MM.1S (cell line): ENCODE results near the gene NSUN7.

ENCODE experiments used
- DNase-seq: peaks from one replicate; pipeline ENCODE4 v3.0.0-alpha.2; 2015
- H2AFZ ChIP-seq: fragments of 300-600 bp; sonication (generic); 2 replicates; pipeline ENCODE4 v1.6.0; 2016; ENCODE audit warnings: antibody characterized with exemption, low read length
- H3F3A ChIP-seq: fragments of 300-600 bp; sonication (generic); 2 replicates; pipeline ENCODE4 v1.6.1; 2016; ENCODE audit warnings: mild to moderate bottlenecking, antibody characterized with exemption, low read length, moderate library complexity, mixed read lengths; ENCODE audit not compliant: insufficient read depth
- H3K27ac ChIP-seq: fragments of 300-600 bp; sonication (generic); 2 replicates; pipeline ENCODE4 v1.5.1; 2016; ENCODE audit warnings: mild to moderate bottlenecking, low read length
- H3K27me3 ChIP-seq: fragments of 300-600 bp; sonication (generic); replicated peaks from 2 replicates; pipeline ENCODE4 v1.6.0; 2016; ENCODE audit warnings: low read length; ENCODE audit not compliant: insufficient read depth
- H3K36me3 ChIP-seq: fragments of 300-600 bp; sonication (generic); replicated peaks from 2 replicates; pipeline ENCODE4 v1.6.1; 2016; ENCODE audit warnings: mild to moderate bottlenecking, low read length, mixed read lengths; ENCODE audit not compliant: insufficient read depth
- H3K4me1 ChIP-seq: fragments of 300-600 bp; sonication (generic); 2 replicates; pipeline ENCODE4 v1.6.1; 2016; ENCODE audit warnings: low read length, mixed read lengths
- H3K4me2 ChIP-seq: fragments of 300-600 bp; sonication (generic); 2 replicates; pipeline ENCODE4 v1.6.0; 2016; ENCODE audit warnings: low read depth, low read length
- H3K4me3 ChIP-seq: fragments of 300-600 bp; sonication (generic); 2 replicates; pipeline ENCODE4 v1.5.1; 2016; ENCODE audit warnings: low read length, mixed read lengths
- H3K79me2 ChIP-seq: fragments of 300-600 bp; sonication (generic); 2 replicates; pipeline ENCODE4 v1.6.1; 2016; ENCODE audit warnings: mixed run types, low read length, mixed read lengths
- H3K9ac ChIP-seq: fragments of 300-600 bp; sonication (generic); 2 replicates; pipeline ENCODE4 v1.6.1; 2016; ENCODE audit warnings: low read length, mixed read lengths
- H3K9me2 ChIP-seq: fragments of 300-600 bp; sonication (generic); replicated peaks from 2 replicates; pipeline ENCODE4 v1.6.1; 2016; ENCODE audit warnings: mild to moderate bottlenecking, low read length, mixed read lengths; ENCODE audit not compliant: insufficient read depth
- H3K9me3 ChIP-seq: fragments of 300-600 bp; sonication (generic); replicated peaks from 2 replicates; pipeline ENCODE4 v1.6.1; 2016; ENCODE audit warnings: mild to moderate bottlenecking, low read length, mixed read lengths; ENCODE audit not compliant: insufficient read depth
- H4K20me1 ChIP-seq: fragments of 300-600 bp; sonication (generic); 2 replicates; pipeline ENCODE4 v1.6.1; 2016; ENCODE audit warnings: mild to moderate bottlenecking, low read length, moderate library complexity, mixed read lengths; ENCODE audit not compliant: insufficient read depth
- CTCF ChIP-seq: fragments of 300-600 bp; sonication (generic); IDR thresholded peaks from 2 replicates; pipeline ENCODE4 v1.5.1; 2016; ENCODE audit warnings: antibody characterized with exemption, low read length, mixed read lengths
- EZH2 ChIP-seq: fragments of 300-600 bp; sonication (generic); optimal IDR thresholded peaks from 2 replicates; pipeline ENCODE3; 2017; ENCODE audit warnings: low read depth, mild to moderate bottlenecking, antibody characterized with exemption, low read length, mixed read lengths
- EZH2phosphoT487 ChIP-seq: fragments of 300-600 bp; sonication (generic); IDR thresholded peaks from 2 replicates; pipeline ENCODE4 v1.6.1; 2018; ENCODE audit warnings: antibody characterized with exemption, low read length

The NSUN7 gene

DNA sequence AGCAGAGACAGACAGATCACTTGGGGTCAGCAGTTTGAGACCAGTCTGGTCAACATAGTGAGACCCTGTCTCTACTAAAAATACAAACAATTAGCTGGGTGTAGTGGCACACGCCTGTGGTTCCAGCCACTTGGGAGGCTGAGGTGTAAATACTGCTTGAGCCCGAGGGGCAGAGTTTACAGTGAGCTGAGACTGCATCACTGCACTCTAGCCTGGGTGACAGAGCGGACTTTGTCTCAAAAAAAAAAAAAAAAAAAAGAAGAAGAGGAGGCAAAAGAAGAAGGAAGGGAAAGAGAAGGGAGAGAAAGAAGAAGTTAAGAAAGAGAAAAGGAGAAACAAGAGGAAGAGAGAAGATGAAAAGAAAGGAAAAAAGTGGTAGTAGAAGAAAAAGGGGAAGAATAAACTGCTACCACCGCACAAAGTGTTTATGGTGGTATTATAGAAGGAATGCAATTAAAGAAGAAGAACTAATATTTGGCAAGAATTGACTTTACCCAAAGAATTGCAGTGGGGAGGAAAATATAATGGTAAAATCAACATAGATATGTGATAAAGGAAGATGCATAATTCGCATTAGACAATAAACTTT lies 19.6 kb upstream of the NSUN7 start:
- Histone ChIP-seq H3K9me3 (no peaks in the 10 kb centered on the region), H3K9ac (no peak overlapping the region), H3K4me1 (no peaks in the 10 kb centered on the region), H2AFZ (no peak overlapping the region), H4K20me1 (no peaks in the 10 kb centered on the region), H3K27me3 (no peaks in the 10 kb centered on the region), H3K27ac (no peak overlapping the region), H3K4me3 (no peak overlapping the region), H3K36me3 (no peaks in the 10 kb centered on the region), H3F3A (no peaks in the 10 kb centered on the region), H3K4me2 (no peak overlapping the region), H3K79me2 (no peaks in the 10 kb centered on the region), H3K9me2 (no peaks in the 10 kb centered on the region)
- TF ChIP-seq CTCF (no peak), EZH2 (no peak), EZH2phosphoT487 (no peak)
- no peak for DNase-seq

DNA sequence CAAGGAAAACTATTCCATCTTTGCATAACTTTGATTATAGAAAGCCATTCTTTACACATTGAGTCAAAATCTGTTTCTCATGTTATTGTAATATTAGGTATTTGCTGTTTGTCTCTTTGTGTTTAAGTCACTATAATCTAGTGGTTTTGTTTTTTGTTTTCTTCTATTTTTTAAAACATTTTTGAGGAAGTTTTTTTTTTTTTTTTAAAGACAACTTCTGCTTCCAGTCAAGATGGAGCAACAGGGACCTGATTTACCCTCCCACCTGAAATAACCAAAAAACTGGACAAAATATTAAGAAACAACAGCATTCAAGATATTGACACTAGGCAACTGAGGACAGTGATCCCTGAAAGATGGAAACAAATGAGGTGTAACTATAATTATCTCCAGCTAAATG lies 18.4 kb upstream of the NSUN7 start:
- H3K9me3 ChIP-seq, result no peaks in the 10 kb centered on the region
- no peaks in the 10 kb centered on the region for H3K36me3 ChIP-seq
- no peaks in the 10 kb centered on the region for H3F3A ChIP-seq
- DNase-seq, result no peak
- H3K79me2 ChIP-seq, result no peaks in the 10 kb centered on the region
- no peaks in the 10 kb centered on the region for H4K20me1 ChIP-seq
- no peaks in the 10 kb centered on the region for H3K4me1 ChIP-seq
- no peaks in the 10 kb centered on the region for H3K9me2 ChIP-seq
- no peak for TF ChIP-seq EZH2
- H3K4me3 ChIP-seq, result no peak overlapping the region
- no peak overlapping the region for H3K9ac ChIP-seq
- no peak overlapping the region for H3K27ac ChIP-seq
- H3K4me2 ChIP-seq, result no peak overlapping the region
- no peaks in the 10 kb centered on the region for H3K27me3 ChIP-seq
- no peak overlapping the region for H2AFZ ChIP-seq

DNA sequence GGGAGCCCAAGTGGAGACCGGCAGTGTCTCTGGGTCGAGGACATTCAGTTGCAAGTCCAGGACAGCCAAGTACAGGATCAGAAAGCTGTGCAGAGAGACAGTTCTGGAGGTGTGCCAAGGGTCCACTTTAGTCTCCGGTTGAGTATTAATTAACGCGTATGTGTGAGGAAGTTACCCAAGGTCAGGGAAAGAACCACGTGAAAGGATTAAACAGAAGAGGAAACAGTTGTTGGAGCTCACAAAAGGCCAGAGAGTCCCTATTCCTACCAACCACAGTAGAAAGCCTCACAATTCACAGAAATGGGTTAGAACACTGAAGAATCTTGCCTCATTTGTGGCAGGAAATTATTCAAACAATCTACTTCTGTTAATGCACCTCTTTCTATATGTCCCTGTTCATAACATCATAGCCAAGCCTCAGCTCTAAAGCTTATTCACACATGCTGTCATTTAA lies 17.9 kb upstream of the NSUN7 start:
- Histone ChIP-seq H3K36me3 (no peaks in the 10 kb centered on the region), H3K9me2 (no peaks in the 10 kb centered on the region), H4K20me1 (no peaks in the 10 kb centered on the region), H3K9ac (no peak overlapping the region), H3K79me2 (no peaks in the 10 kb centered on the region), H2AFZ (no peak overlapping the region), H3K4me2 (no peak overlapping the region), H3K27ac (no peak overlapping the region), H3K4me1 (no peaks in the 10 kb centered on the region), H3F3A (no peaks in the 10 kb centered on the region), H3K9me3 (no peaks in the 10 kb centered on the region), H3K4me3 (no peak overlapping the region), H3K27me3 (no peaks in the 10 kb centered on the region)
- DNase-seq, result no peak
- TF ChIP-seq CTCF (no peak), EZH2 (no peak), EZH2phosphoT487 (no peak)

DNA sequence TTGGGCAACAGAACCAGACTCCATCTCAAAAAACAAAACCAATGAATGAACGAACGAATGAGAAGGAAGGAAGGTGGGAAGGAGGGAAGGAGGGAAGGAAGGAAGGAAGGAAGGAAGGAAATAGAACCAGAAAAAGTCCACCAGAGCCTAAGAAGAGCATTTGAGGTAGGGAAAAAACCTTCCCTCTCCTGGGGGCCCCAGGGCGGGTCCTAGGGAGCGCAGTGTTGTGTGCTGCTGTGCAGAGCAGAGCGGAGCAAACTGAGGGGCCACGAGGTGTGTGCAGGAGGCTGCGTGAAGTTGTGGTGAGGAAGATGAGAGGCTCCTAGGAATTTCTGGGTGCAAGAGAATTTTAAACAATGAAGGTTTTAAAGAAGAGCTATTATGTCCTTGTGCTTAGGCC lies 16.0 kb upstream of the NSUN7 start:
- no peaks in the 10 kb centered on the region for H3F3A ChIP-seq
- no peaks in the 10 kb centered on the region for H3K36me3 ChIP-seq
- no peaks in the 10 kb centered on the region for H3K79me2 ChIP-seq
- no peaks in the 10 kb centered on the region for H3K27me3 ChIP-seq
- no peak overlapping the region for H3K27ac ChIP-seq
- TF ChIP-seq CTCF (no peak), EZH2 (no peak), EZH2phosphoT487 (no peak)
- DNase-seq, result no peak
- H3K4me3 ChIP-seq, result no peak overlapping the region
- no peak overlapping the region for H3K4me2 ChIP-seq
- H3K9ac ChIP-seq, result no peak overlapping the region
- no peaks in the 10 kb centered on the region for H3K9me2 ChIP-seq
- no peaks in the 10 kb centered on the region for H3K4me1 ChIP-seq
- H4K20me1 ChIP-seq, result no peaks in the 10 kb centered on the region
- H2AFZ ChIP-seq, result no peak overlapping the region
- H3K9me3 ChIP-seq, result no peaks in the 10 kb centered on the region
